ENCODE measurements around the gene RAB3C.

RAB3C gene

GRCh38 chr5:58857609-58858008 is 274.7 kb downstream of the RAB3C start:
- TF ChIP-seq CTCF (IDR thresholded peaks at IDR 0.05; ENCODE audit: control extremely low read depth, extremely low read depth, low read depth, missing control alignments) = no peak
- ChIA-PET POLR2A (no interaction called here), CTCF (interaction anchor here (1.0 to 1.7 kb wide), 4 partner anchors 11 to 275 kb away, joined by 3 to 4 read pairs (median 3); partner anchors contain the start of gene RAB3C)
- DNase-seq (ENCODE audit: extremely low spot score) = no peak

- ChIA-PET CTCF (interaction anchor here (1.0 to 1.9 kb wide), 6 partner anchors 10 to 32 kb away, joined by 3 to 12 read pairs (median 4); no protein-coding TSS in a partner anchor), POLR2A (no interaction called here)
- no peak for TF ChIP-seq CTCF (IDR thresholded peaks at IDR 0.05; ENCODE audit: control extremely low read depth, extremely low read depth, low read depth, missing control alignments)
- DNase-seq (ENCODE audit: extremely low spot score) = no peak
Measured at GRCh38 chr5:58860680-58861079, 277.8 kb downstream of the RAB3C start.

- POLR2A ChIA-PET = no interaction called here
- no peak for TF ChIP-seq CTCF (IDR thresholded peaks at IDR 0.05; ENCODE audit: control extremely low read depth, extremely low read depth, low read depth, missing control alignments)
- no peak for DNase-seq (ENCODE audit: extremely low spot score)
- CTCF ChIA-PET = interaction anchor here (0.9 to 3.0 kb wide), 8 partner anchors 11 to 1571 kb away, joined by 3 to 9 read pairs (median 4); no protein-coding TSS in a partner anchor
Measured at GRCh38 chr5:58868931-58869330, 286.1 kb downstream of the RAB3C start.

GRCh38 chr5:58871648-58872242 is 288.9 kb downstream of the RAB3C start:
- POLR2A ChIA-PET = no interaction called here
- CTCF ChIA-PET = interaction anchor here (0.7 to 7.5 kb wide), 14 partner anchors 8 to 509 kb away, joined by 3 to 67 read pairs (median 4); no protein-coding TSS in a partner anchor
- peak; percentile 54 for TF ChIP-seq CTCF (IDR thresholded peaks at IDR 0.05; ENCODE audit: control extremely low read depth, extremely low read depth, low read depth, missing control alignments)
- no peak for DNase-seq (ENCODE audit: extremely low spot score)

GRCh38 chr5:58872670-58873273 is 289.9 kb downstream of the RAB3C start:
- CTCF ChIA-PET = interaction anchor here (1.0 to 7.5 kb wide), 9 partner anchors 9 to 508 kb away, joined by 3 to 67 read pairs (median 7); no protein-coding TSS in a partner anchor
- POLR2A ChIA-PET = no interaction called here
- no peak for TF ChIP-seq CTCF (IDR thresholded peaks at IDR 0.05; ENCODE audit: control extremely low read depth, extremely low read depth, low read depth, missing control alignments)
- no peak for DNase-seq (ENCODE audit: extremely low spot score)

- no peak for DNase-seq (ENCODE audit: extremely low spot score)
- POLR2A ChIA-PET = no interaction called here
Measured at GRCh38 chr5:58875599-58875998, 292.7 kb downstream of the RAB3C start.

More at GRCh38 chr5:58875599-58875998, 292.7 kb downstream of the RAB3C start:
- CTCF ChIA-PET = interaction anchor here (1.5 to 7.5 kb wide), 3 partner anchors 8 to 15 kb away, joined by 3 to 67 read pairs (median 7); no protein-coding TSS in a partner anchor
- TF ChIP-seq CTCF (IDR thresholded peaks at IDR 0.05; ENCODE audit: control extremely low read depth, extremely low read depth, low read depth, missing control alignments) = no peak

All from GM10248 (cell line).